Measurements from ENCODE around the gene VPS51.

VPS51 gene

DNA sequence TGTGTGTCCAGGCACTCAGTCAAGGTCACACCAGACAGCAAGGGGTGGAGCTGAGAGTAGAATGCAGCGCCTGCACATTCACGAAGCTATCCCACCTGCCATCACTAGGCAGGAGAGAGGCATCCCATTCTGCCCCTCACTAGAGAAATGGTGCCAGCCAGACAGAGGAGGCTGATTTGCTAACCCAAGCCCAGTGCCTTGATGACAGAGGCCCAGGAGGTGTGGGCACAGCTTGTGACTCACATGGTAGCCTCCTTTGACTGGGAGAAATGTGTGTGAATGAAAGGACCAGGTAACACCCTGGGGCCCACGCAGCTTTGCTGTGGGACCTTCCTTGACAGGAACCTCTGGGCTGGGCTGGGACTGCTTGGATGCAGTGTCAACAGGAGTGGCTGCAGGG lies 32.5 kb upstream of the VPS51 start:
- Histone ChIP-seq H3K36me3 (replicated peaks; ENCODE audit: insufficient read depth, low read length) (no peaks in the 10 kb centered on the region), H3K27me3 (replicated peaks; ENCODE audit: insufficient read depth, low read length) (no peaks in the 10 kb centered on the region), H3K27ac (ENCODE audit: low read length) (no peak overlapping the region), H3F3A (ENCODE audit: insufficient read depth, low read length) (peaks cover 5% of the 10 kb centered on the region; the same call in 1 of the 2 replicates), H3K79me2 (ENCODE audit: low read length) (no peaks in the 10 kb centered on the region), H3K4me2 (ENCODE audit: low read depth, low read length) (no peak overlapping the region), H3K9ac (ENCODE audit: low read length) (no peak overlapping the region), H3K9me2 (replicated peaks; ENCODE audit: insufficient read depth, low read length) (no peaks in the 10 kb centered on the region), H3K9me3 (replicated peaks; ENCODE audit: insufficient read depth, low read length) (no peaks in the 10 kb centered on the region), H4K20me1 (ENCODE audit: insufficient read depth, low read length) (no peaks in the 10 kb centered on the region), H3K4me3 (ENCODE audit: low read length) (no peak overlapping the region), H2AFZ (ENCODE audit: low read length) (no peak overlapping the region), H3K4me1 (ENCODE audit: low read length) (peaks cover 17% of the 10 kb centered on the region)
- no peak for DNase-seq
- TF ChIP-seq, protein P1, sequence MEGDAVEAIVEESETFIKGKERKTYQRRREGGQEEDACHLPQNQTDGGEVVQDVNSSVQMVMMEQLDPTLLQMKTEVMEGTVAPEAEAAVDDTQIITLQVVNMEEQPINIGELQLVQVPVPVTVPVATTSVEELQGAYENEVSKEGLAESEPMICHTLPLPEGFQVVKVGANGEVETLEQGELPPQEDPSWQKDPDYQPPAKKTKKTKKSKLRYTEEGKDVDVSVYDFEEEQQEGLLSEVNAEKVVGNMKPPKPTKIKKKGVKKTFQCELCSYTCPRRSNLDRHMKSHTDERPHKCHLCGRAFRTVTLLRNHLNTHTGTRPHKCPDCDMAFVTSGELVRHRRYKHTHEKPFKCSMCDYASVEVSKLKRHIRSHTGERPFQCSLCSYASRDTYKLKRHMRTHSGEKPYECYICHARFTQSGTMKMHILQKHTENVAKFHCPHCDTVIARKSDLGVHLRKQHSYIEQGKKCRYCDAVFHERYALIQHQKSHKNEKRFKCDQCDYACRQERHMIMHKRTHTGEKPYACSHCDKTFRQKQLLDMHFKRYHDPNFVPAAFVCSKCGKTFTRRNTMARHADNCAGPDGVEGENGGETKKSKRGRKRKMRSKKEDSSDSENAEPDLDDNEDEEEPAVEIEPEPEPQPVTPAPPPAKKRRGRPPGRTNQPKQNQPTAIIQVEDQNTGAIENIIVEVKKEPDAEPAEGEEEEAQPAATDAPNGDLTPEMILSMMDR (IDR thresholded peaks at IDR 0.05; ENCODE audit: low read length) = no peak
- TF ChIP-seq EZH2 (optimal IDR thresholded peaks at IDR 0.05; ENCODE audit: low read depth, low read length) (no peak), EZH2phosphoT487 (IDR thresholded peaks at IDR 0.05; ENCODE audit: low read length) (no peak)

DNA sequence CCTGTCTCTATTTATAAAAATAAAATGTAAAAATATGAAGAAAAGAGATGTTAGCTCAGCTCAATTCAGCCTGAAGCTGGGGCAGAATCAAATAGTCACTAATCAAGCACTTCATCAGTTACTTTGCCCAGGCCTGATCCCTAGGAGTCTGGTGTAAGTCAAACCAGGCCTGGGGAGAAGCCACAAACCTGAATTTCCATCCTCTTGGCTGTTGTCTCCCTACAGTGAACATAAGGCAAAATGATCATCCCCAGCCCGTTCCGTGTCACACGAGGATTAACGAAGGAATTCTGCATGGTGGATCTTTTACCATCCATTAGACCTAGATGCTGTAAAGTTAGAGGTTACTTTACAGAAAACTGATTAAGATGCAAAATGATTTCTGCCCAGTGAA lies 31.2 kb upstream of the VPS51 start:
- no peak for DNase-seq
- no peaks in the 10 kb centered on the region for H4K20me1 ChIP-seq (ENCODE audit: insufficient read depth, low read length)
- no peaks in the 10 kb centered on the region for H3K9me2 ChIP-seq (replicated peaks; ENCODE audit: insufficient read depth, low read length)
- H3K9ac ChIP-seq (ENCODE audit: low read length) = no peak overlapping the region
- H3F3A ChIP-seq (ENCODE audit: insufficient read depth, low read length) = peaks cover 5% of the 10 kb centered on the region; the same call in 1 of the 2 replicates
- no peak overlapping the region for H3K27ac ChIP-seq (ENCODE audit: low read length)
- TF ChIP-seq EZH2 (optimal IDR thresholded peaks at IDR 0.05; ENCODE audit: low read depth, low read length) = no peak
- TF ChIP-seq EZH2phosphoT487 (IDR thresholded peaks at IDR 0.05; ENCODE audit: low read length) = no peak
- TF ChIP-seq, protein P1 (IDR thresholded peaks at IDR 0.05; ENCODE audit: low read length) = no peak
- H3K27me3 ChIP-seq (replicated peaks; ENCODE audit: insufficient read depth, low read length) = no peaks in the 10 kb centered on the region
- no peak overlapping the region for H2AFZ ChIP-seq (ENCODE audit: low read length)
- H3K4me1 ChIP-seq (ENCODE audit: low read length) = peaks cover 17% of the 10 kb centered on the region
- no peaks in the 10 kb centered on the region for H3K79me2 ChIP-seq (ENCODE audit: low read length)
- no peak overlapping the region for H3K4me2 ChIP-seq (ENCODE audit: low read depth, low read length)
- H3K36me3 ChIP-seq (replicated peaks; ENCODE audit: insufficient read depth, low read length) = no peaks in the 10 kb centered on the region
- no peak overlapping the region for H3K4me3 ChIP-seq (ENCODE audit: low read length)
- H3K9me3 ChIP-seq (replicated peaks; ENCODE audit: insufficient read depth, low read length) = no peaks in the 10 kb centered on the region

DNA sequence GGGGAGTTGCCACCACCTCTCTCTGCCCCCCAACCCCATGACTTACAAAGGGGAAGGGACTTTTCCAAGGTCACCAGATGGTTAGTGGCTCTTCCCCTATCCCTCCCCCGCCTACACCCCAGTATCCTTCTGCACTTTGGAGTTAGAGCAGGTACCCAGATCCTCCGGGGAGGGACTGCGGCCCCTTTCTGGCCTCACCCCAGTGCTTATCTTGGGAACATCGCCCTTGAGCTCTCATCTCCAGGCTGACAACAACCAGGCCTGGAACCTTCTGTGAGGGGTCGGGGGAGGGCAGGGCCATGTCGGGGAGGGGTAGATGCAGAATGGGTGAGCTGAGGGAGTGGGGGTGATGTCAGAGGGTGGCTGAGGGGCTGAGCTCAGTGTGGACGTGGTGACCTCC lies 30.2 kb upstream of the VPS51 start:
- Histone ChIP-seq H3K9me2 (replicated peaks; ENCODE audit: insufficient read depth, low read length) (no peaks in the 10 kb centered on the region), H3K9ac (ENCODE audit: low read length) (no peak overlapping the region), H3K4me2 (ENCODE audit: low read depth, low read length) (no peak overlapping the region), H3K4me3 (ENCODE audit: low read length) (no peak overlapping the region), H3K9me3 (replicated peaks; ENCODE audit: insufficient read depth, low read length) (no peaks in the 10 kb centered on the region), H3K4me1 (ENCODE audit: low read length) (peaks cover 9% of the 10 kb centered on the region), H3F3A (ENCODE audit: insufficient read depth, low read length) (peaks cover 5% of the 10 kb centered on the region; the same call in 1 of the 2 replicates), H3K79me2 (ENCODE audit: low read length) (no peaks in the 10 kb centered on the region), H4K20me1 (ENCODE audit: insufficient read depth, low read length) (no peaks in the 10 kb centered on the region), H3K36me3 (replicated peaks; ENCODE audit: insufficient read depth, low read length) (no peaks in the 10 kb centered on the region), H3K27me3 (replicated peaks; ENCODE audit: insufficient read depth, low read length) (no peaks in the 10 kb centered on the region), H2AFZ (ENCODE audit: low read length) (no peak overlapping the region), H3K27ac (ENCODE audit: low read length) (no peak overlapping the region)
- TF ChIP-seq, protein P1 (IDR thresholded peaks at IDR 0.05; ENCODE audit: low read length) = no peak
- TF ChIP-seq EZH2phosphoT487 (IDR thresholded peaks at IDR 0.05; ENCODE audit: low read length) (no peak), EZH2 (optimal IDR thresholded peaks at IDR 0.05; ENCODE audit: low read depth, low read length) (no peak)
- no peak for DNase-seq

Measured in MM.1S (cell line).